AG04449 (cell line): Measurements from ENCODE around the gene MTNR1B.

Experiments used
- CTCF ChIA-PET: fragments of 350-600 bp; formaldehyde crosslinking; extraction: SDS; loops from one replicate; lab custom pipeline; 2021; ENCODE audit warnings: antibody characterized with exemption; lab: Yijun Ruan, JAX
- POLR2A ChIA-PET: fragments of 400-600, 350-600 bp; formaldehyde crosslinking; extraction: SDS; loops from one replicate; lab custom pipeline; 2020; ENCODE audit warnings: antibody characterized with exemption, inconsistent platforms; lab: Yijun Ruan, JAX
- DNase-seq: peaks from one replicate; pipeline ENCODE4 v3.0.0-alpha.2; 2010; ENCODE audit warnings: low read depth, low spot score
- H3K4me3 ChIP-seq: 2 replicates; pipeline ENCODE4 v1.5.1; 2011; ENCODE audit warnings: low read depth, mild to moderate bottlenecking, control low read depth, low read length
- CTCF ChIP-seq: IDR thresholded peaks from one replicate; pipeline ENCODE4 v1.5.1; 2011; ENCODE audit warnings: mild to moderate bottlenecking, moderate library complexity, low read length, control low read depth, inconsistent platforms; ENCODE audit not compliant: insufficient read depth; ENCODE audit errors: missing control alignments

MTNR1B gene

GRCh38 chr11:92960886-92961285 lies 8.6 kb upstream of the MTNR1B start:
- TF ChIP-seq CTCF, result no peak
- no peak for DNase-seq
- CTCF ChIA-PET, result interaction anchor here (0.9 to 1.2 kb wide), 2 partner anchors 18 to 236 kb away, joined by 3 read pairs; no protein-coding TSS in a partner anchor
- H3K4me3 ChIP-seq, result no peak overlapping the region
- POLR2A ChIA-PET, result no interaction called here

GRCh38 chr11:92962446-92962845 lies 7.0 kb upstream of the MTNR1B start:
- TF ChIP-seq CTCF, result no peak
- ChIA-PET POLR2A (no interaction called here), CTCF (interaction anchor here (1.0 to 1.3 kb wide), 3 partner anchors 19 to 207 kb away, joined by 3 to 7 read pairs (median 3); no protein-coding TSS in a partner anchor)
- no peak for DNase-seq
- H3K4me3 ChIP-seq, result no peak overlapping the region

GRCh38 chr11:92964471-92964870 lies 5.0 kb upstream of the MTNR1B start:
- ChIA-PET POLR2A (no interaction called here), CTCF (interaction anchor here (1.0 kb wide), 1 partner anchor 23 kb away, joined by 3 read pairs; no protein-coding TSS in a partner anchor)
- DNase-seq, result no peak
- no peak overlapping the region for H3K4me3 ChIP-seq
- no peak for TF ChIP-seq CTCF

GRCh38 chr11:92965196-92965595 lies 4.3 kb upstream of the MTNR1B start:
- DNase-seq, result no peak
- ChIA-PET POLR2A (no interaction called here), CTCF (no interaction called here)
- no peak overlapping the region for H3K4me3 ChIP-seq
- TF ChIP-seq CTCF, result no peak

GRCh38 chr11:92967178-92967577 lies 2.3 kb upstream of the MTNR1B start:
- DNase-seq, result no peak

GRCh38 chr11:92967867-92968266 lies 1.6 kb upstream of the MTNR1B start:
- TF ChIP-seq CTCF, result no peak
- CTCF ChIA-PET, result interaction anchor here (1.7 to 2.7 kb wide), 2 partner anchors 26 to 202 kb away, joined by 4 to 7 read pairs; no protein-coding TSS in a partner anchor
- no peak overlapping the region for H3K4me3 ChIP-seq
- POLR2A ChIA-PET, result no interaction called here
- no peak for DNase-seq

More at GRCh38 chr11:92967178-92967577, 2.3 kb upstream of the MTNR1B start:
- ChIA-PET POLR2A (no interaction called here), CTCF (interaction anchor here (1.7 kb wide), 1 partner anchor 25 kb away, joined by 4 read pairs; no protein-coding TSS in a partner anchor)
- no peak overlapping the region for H3K4me3 ChIP-seq
- TF ChIP-seq CTCF, result no peak
